Activated naive CD4-positive, alpha-beta T cell treated with anti-CD3 and anti-CD28 coated beads, Interleukin-2, amount 50 U/mL, for 72 hours (primary cell): ENCODE data around the gene FKBP1A. TPM values are rescaled to one million over a fixed set of nuclear protein-coding genes. Genes with fewer than 3 reads are reported as not detected.

Source experiments
- ATAC-seq, 2 donors: fragments of 150-1000 bp; cut with Tn5 transposase; 2 replicates each; pipeline ENCODE4 v1.10.0; 2021; ENCODE audit warnings: mild to moderate bottlenecking in 2 of 2, moderate library complexity in 2 of 2
- DNase-seq, 2 donors: peaks; one replicate each; pipeline ENCODE4 v3.0.0; 2021 to 2022; ENCODE audit warnings: low spot score in 2 of 2
- H3K27ac Mint-ChIP-seq, 2 donors: one replicate each; pipeline ENCODE4 v1.8.0; 2022; ENCODE audit warnings: mild to moderate bottlenecking in 2 of 2, mixed read lengths in 2 of 2
- H3K36me3 Mint-ChIP-seq, 2 donors: one replicate each; pipeline ENCODE4 v1.8.0; 2022; ENCODE audit warnings: mixed read lengths in 2 of 2
- H3K9me3 Mint-ChIP-seq, 2 donors: one replicate each; pipeline ENCODE4 v1.8.0; 2022; ENCODE audit warnings: mixed read lengths in 2 of 2
- total RNA-seq, 2 donors: library from RNA; stranded (reverse); gene quantifications; one replicate each; pipeline ENCODE4 v1.2.3, GENCODE V29; 2022

Gene FKBP1A
- total RNA-seq = 100 to 1,000 TPM; 147 to 374 TPM

GRCh38 chr20:1392693-1393506 lies at the start of gene FKBP1A:
Gene FKBP1A, minus strand, starts transcription at chr20:1393054. Its CDS starts 56 bp downstream, at chr20:1392998.
- DNase-seq = peak; percentile 84 to 94
- ATAC-seq = peak; percentile 90 to 92
- Mint-ChIP-seq H3K27ac (peak within 1 kb of the TSS; percentile 82 to 94), H3K9me3 (peaks cover 0 to 5% of the 10 kb centered on the region in 2 donors), H3K36me3 (peaks cover 7 to 29% of the 10 kb centered on the region in 2 donors)

- Mint-ChIP-seq H3K27ac (no peak overlapping the region), H3K9me3 (no peaks in the 10 kb centered on the region), H3K36me3 (peaks cover 6 to 13% of the 10 kb centered on the region in 2 donors)
- ATAC-seq (no peak), DNase-seq (no peak)
Measured at GRCh38 chr20:1442304-1442703, 49.5 kb upstream of the FKBP1A start.

- H3K36me3 Mint-ChIP-seq = peaks cover 6 to 13% of the 10 kb centered on the region in 2 donors
- DNase-seq = no peak
- ATAC-seq = no peak
- no peaks in the 10 kb centered on the region for H3K9me3 Mint-ChIP-seq
- peak overlapping the region in 1 of 2 donors; percentile 61 for H3K27ac Mint-ChIP-seq
Measured at GRCh38 chr20:1441133-1441532, 48.3 kb upstream of the FKBP1A start.

- DNase-seq (no peak), ATAC-seq (no peak)
- H3K27ac Mint-ChIP-seq = peak overlapping the region; percentile 61 to 95
- H3K9me3 Mint-ChIP-seq = no peaks in the 10 kb centered on the region
- H3K36me3 Mint-ChIP-seq = peaks cover 6 to 13% of the 10 kb centered on the region in 2 donors
Measured at GRCh38 chr20:1440024-1440423, 47.2 kb upstream of the FKBP1A start.

GRCh38 chr20:1438361-1438760 lies 45.5 kb upstream of the FKBP1A start:
- no peak overlapping the region for H3K27ac Mint-ChIP-seq
- no peaks in the 10 kb centered on the region for H3K9me3 Mint-ChIP-seq
- ATAC-seq = no peak
- no peak for DNase-seq
- H3K36me3 Mint-ChIP-seq = peaks cover 5 to 6% of the 10 kb centered on the region in 2 donors

GRCh38 chr20:1437235-1437904 lies 44.5 kb upstream of the FKBP1A start:
- ATAC-seq (peak in 1 of 2 donors; percentile 39), DNase-seq (peak; percentile 67 to 77)
- no peaks in the 10 kb centered on the region for H3K9me3 Mint-ChIP-seq
- H3K36me3 Mint-ChIP-seq = peaks cover 0 to 6% of the 10 kb centered on the region in 2 donors
- H3K27ac Mint-ChIP-seq = no peak overlapping the region

GRCh38 chr20:1436263-1436662 lies 43.4 kb upstream of the FKBP1A start:
- Mint-ChIP-seq H3K9me3 (no peaks in the 10 kb centered on the region), H3K27ac (no peak overlapping the region), H3K36me3 (peaks cover 0 to 6% of the 10 kb centered on the region in 2 donors)
- ATAC-seq = no peak
- no peak for DNase-seq

GRCh38 chr20:1435337-1435699 lies 42.5 kb upstream of the FKBP1A start:
- DNase-seq = no peak
- peak overlapping the region; percentile 60 to 68 for H3K27ac Mint-ChIP-seq
- no peak for ATAC-seq
- no peaks in the 10 kb centered on the region for H3K9me3 Mint-ChIP-seq
- H3K36me3 Mint-ChIP-seq = peaks cover 0 to 6% of the 10 kb centered on the region in 2 donors

GRCh38 chr20:1434571-1435336 lies 41.9 kb upstream of the FKBP1A start:
- ATAC-seq (peak; percentile 92 to 94), DNase-seq (peak; percentile 64 to 68)
- H3K36me3 Mint-ChIP-seq = peaks cover 0 to 6% of the 10 kb centered on the region in 2 donors
- peak overlapping the region; percentile 60 to 68 for H3K27ac Mint-ChIP-seq
- no peaks in the 10 kb centered on the region for H3K9me3 Mint-ChIP-seq

GRCh38 chr20:1431158-1431557 lies 38.3 kb upstream of the FKBP1A start:
- H3K27ac Mint-ChIP-seq = no peak overlapping the region
- H3K36me3 Mint-ChIP-seq = peaks cover 0 to 6% of the 10 kb centered on the region in 2 donors
- no peak for ATAC-seq
- no peak for DNase-seq
- no peaks in the 10 kb centered on the region for H3K9me3 Mint-ChIP-seq

GRCh38 chr20:1430004-1430451 lies 37.2 kb upstream of the FKBP1A start:
- no peak overlapping the region for H3K27ac Mint-ChIP-seq

GRCh38 chr20:1429143-1429728 lies 36.4 kb upstream of the FKBP1A start:
- H3K9me3 Mint-ChIP-seq = no peaks in the 10 kb centered on the region
- ATAC-seq (no peak), DNase-seq (no peak)

More at GRCh38 chr20:1430004-1430451, 37.2 kb upstream of the FKBP1A start:
- Mint-ChIP-seq H3K9me3 (no peaks in the 10 kb centered on the region), H3K36me3 (peaks cover 0 to 6% of the 10 kb centered on the region in 2 donors)
- ATAC-seq = no peak
- no peak for DNase-seq

GRCh38 chr20:1427457-1428054 lies 34.7 kb upstream of the FKBP1A start:
- no peak for DNase-seq
- no peak overlapping the region for H3K27ac Mint-ChIP-seq
- no peaks in the 10 kb centered on the region for H3K36me3 Mint-ChIP-seq
- H3K9me3 Mint-ChIP-seq = no peaks in the 10 kb centered on the region
- no peak for ATAC-seq

More at GRCh38 chr20:1429143-1429728, 36.4 kb upstream of the FKBP1A start:
- Mint-ChIP-seq H3K27ac (no peak overlapping the region), H3K36me3 (peaks cover 0 to 1% of the 10 kb centered on the region in 2 donors)

- H3K36me3 Mint-ChIP-seq = no peaks in the 10 kb centered on the region
- ATAC-seq (peak in 1 of 2 donors; percentile 43), DNase-seq (no peak)
- H3K27ac Mint-ChIP-seq = peak overlapping the region; percentile 15 to 34
- H3K9me3 Mint-ChIP-seq = peaks cover 0 to 5% of the 10 kb centered on the region in 2 donors
Measured at GRCh38 chr20:1426231-1426849, 33.5 kb upstream of the FKBP1A start.

GRCh38 chr20:1424336-1424735 lies 31.5 kb upstream of the FKBP1A start:
- no peak for ATAC-seq
- peaks cover 0 to 5% of the 10 kb centered on the region in 2 donors for H3K9me3 Mint-ChIP-seq
- H3K36me3 Mint-ChIP-seq = peaks cover 0 to 4% of the 10 kb centered on the region in 2 donors
- no peak overlapping the region for H3K27ac Mint-ChIP-seq
- no peak for DNase-seq
